IMR-90 (cell line): ENCODE measurements around the gene BBS12. TPM values are rescaled to one million over a fixed set of nuclear protein-coding genes. Genes with fewer than 3 reads are reported as not detected.

Source experiments
- ATAC-seq: fragments of 200-7000 bp; cut with Tn5 transposase; 2 replicates; pipeline ENCODE4 v1.9.1; 2020; ENCODE audit warnings: low read depth, mild to moderate bottlenecking, moderate library complexity
- BruUV-seq: library from RNA; stranded (reverse); fragments of 400-500 nt; replicated peaks from 2 replicates; lab custom pipeline; 2021; lab: Mats Ljungman, UMichigan
- CTCF ChIA-PET: fragments of 300-600 bp; formaldehyde crosslinking; extraction: SDS; loops from one replicate; lab custom pipeline; 2021; ENCODE audit warnings: antibody characterized with exemption; lab: Yijun Ruan, JAX
- POLR2A ChIA-PET: fragments of 300-600 bp; sonication (Branson Sonifier 250); formaldehyde crosslinking; loops from one replicate; lab custom pipeline; 2022; ENCODE audit warnings: antibody characterized with exemption; ENCODE audit not compliant: unreplicated experiment; lab: Charles Lee
- DNase-seq: peaks from one replicate; pipeline ENCODE4 v3.0.0; 2013
- H2AFZ ChIP-seq: replicated peaks from 2 replicates; pipeline ENCODE3; 2013; ENCODE audit warnings: low read length, mild to moderate bottlenecking; ENCODE audit not compliant: poor library complexity
- H2AK5ac ChIP-seq: 2 replicates; pipeline ENCODE4 v1.6.1; 2013; ENCODE audit warnings: low read depth, low read length, inconsistent platforms
- H2AK9ac ChIP-seq: replicated peaks from 2 replicates; pipeline ENCODE3; 2013; ENCODE audit warnings: mild to moderate bottlenecking, low read depth, low read length, moderate library complexity; ENCODE audit not compliant: poor library complexity
- H2BK120ac ChIP-seq: 2 replicates; pipeline ENCODE4 v1.6.1; 2013; ENCODE audit warnings: low read depth, low read length, inconsistent platforms
- H2BK15ac ChIP-seq: 3 replicates; pipeline ENCODE4 v1.6.1; 2013; ENCODE audit warnings: low read depth, low read length, inconsistent platforms
- H2BK20ac ChIP-seq: 2 replicates; pipeline ENCODE4 v1.6.1; 2013; ENCODE audit warnings: low read depth, mild to moderate bottlenecking, inconsistent platforms, low read length, moderate library complexity
- H2BK5ac ChIP-seq: 2 replicates; pipeline ENCODE4 v1.6.1; 2013; ENCODE audit warnings: mild to moderate bottlenecking, low read depth, low read length, inconsistent platforms; ENCODE audit not compliant: poor library complexity, severe bottlenecking
- H3K14ac ChIP-seq: replicated peaks from 2 replicates; pipeline ENCODE4 v1.6.1; 2013; ENCODE audit warnings: low read depth, low read length, inconsistent platforms
- H3K18ac ChIP-seq: 2 replicates; pipeline ENCODE4 v1.6.1; 2013; ENCODE audit warnings: low read depth, low read length, control low read depth
- H3K23ac ChIP-seq: 2 replicates; pipeline ENCODE4 v1.6.1; 2013; ENCODE audit warnings: low read depth, low read length, inconsistent platforms
- H3K27ac ChIP-seq: 2 replicates; pipeline ENCODE4 v1.5.1; 2013; ENCODE audit warnings: mild to moderate bottlenecking, control low read depth, low read length; ENCODE audit not compliant: insufficient read depth
- H3K27me3 ChIP-seq: 2 replicates; pipeline ENCODE4 v1.6.1; 2013; ENCODE audit warnings: low read length; ENCODE audit not compliant: control insufficient read depth, insufficient read depth
- H3K36me3 ChIP-seq: 2 replicates; pipeline ENCODE4 v1.6.1; 2013; ENCODE audit warnings: low read length, mixed read lengths; ENCODE audit not compliant: control insufficient read depth, insufficient read depth
- H3K4ac ChIP-seq: 2 replicates; pipeline ENCODE4 v1.6.1; 2013; ENCODE audit warnings: low read depth, low read length, inconsistent platforms
- H3K4me1 ChIP-seq: 2 replicates; pipeline ENCODE4 v1.6.1; 2013; ENCODE audit warnings: low read length, mixed read lengths; ENCODE audit not compliant: control insufficient read depth, insufficient read depth
- H3K4me2 ChIP-seq: 2 replicates; pipeline ENCODE4 v1.6.1; 2013; ENCODE audit warnings: low read depth, mild to moderate bottlenecking, control low read depth, low read length, moderate library complexity
- H3K4me3 ChIP-seq: 2 replicates; pipeline ENCODE4 v1.5.1; 2013; ENCODE audit warnings: low read depth, mild to moderate bottlenecking, control low read depth, low read length, moderate library complexity; ENCODE audit not compliant: insufficient read depth
- H3K56ac ChIP-seq: 2 replicates; pipeline ENCODE4 v1.6.1; 2013; ENCODE audit warnings: low read length, inconsistent platforms; ENCODE audit not compliant: insufficient read depth; ENCODE audit errors: extremely low read depth
- H3K79me1 ChIP-seq, 2 experiments: 2 replicates each; pipeline ENCODE4 v1.6.1; 2013; ENCODE audit warnings: low read length in 2 of 2, inconsistent platforms in 1 of 2, low read depth in 1 of 2
- H3K9ac ChIP-seq: 2 replicates; pipeline ENCODE4 v1.6.1; 2013; ENCODE audit warnings: low read depth, low read length, control low read depth
- H3K9me1 ChIP-seq: 2 replicates; pipeline ENCODE4 v1.6.1; 2013; ENCODE audit warnings: low read length, inconsistent platforms; ENCODE audit not compliant: insufficient read depth
- H3K9me3 ChIP-seq: 2 replicates; pipeline ENCODE4 v1.6.1; 2013; ENCODE audit warnings: low read length; ENCODE audit not compliant: control insufficient read depth, insufficient read depth
- H4K20me1 ChIP-seq: 2 replicates; pipeline ENCODE4 v1.6.1; 2013; ENCODE audit warnings: low read length, inconsistent platforms; ENCODE audit not compliant: insufficient read depth
- H4K5ac ChIP-seq: 2 replicates; pipeline ENCODE4 v1.6.1; 2013; ENCODE audit warnings: mild to moderate bottlenecking, low read depth, low read length, control low read depth
- H4K8ac ChIP-seq, 2 experiments: 2 replicates each; pipeline ENCODE4 v1.6.1; 2013; ENCODE audit warnings: low read depth in 2 of 2, low read length in 2 of 2, control low read depth in 1 of 2, inconsistent platforms in 1 of 2
- H4K91ac ChIP-seq: 2 replicates; pipeline ENCODE4 v1.6.1; 2013; ENCODE audit warnings: low read depth, low read length, inconsistent platforms; ENCODE audit not compliant: insufficient read depth
- RFX5 ChIP-seq: IDR thresholded peaks from 2 replicates; pipeline ENCODE4 v1.8.0; 2012; ENCODE audit warnings: low read depth, mild to moderate bottlenecking, low read length, moderate library complexity
- WGBS, 2 experiments: methylation state at CpG; one replicate each; pipeline versions ENCODE4 v1.1.5 to v1.1.7; 2013; ENCODE audit warnings: missing lambda C conversion rate in 2 of 2; ENCODE audit not compliant: insufficient read length in 1 of 2; ENCODE audit errors: extremely low coverage in 2 of 2; 5-methylcytosine and 5-hydroxymethylcytosine counted together
- dilution Hi-C: fragments of 300-500 bp; cut with HindIII; formaldehyde crosslinking; loops from one replicate; pipeline ENCODE4 v1.14.3; 2018; ENCODE audit warnings: low sequenced_read_pairs; ENCODE audit not compliant: unreplicated experiment
- in situ Hi-C: fragments of 300-500 bp; cut with MboI; formaldehyde crosslinking; loops from 3 replicates; pipeline ENCODE4 v1.14.3; 2019; ENCODE audit warnings: low sequenced_read_pairs, inconsistent platforms, mixed read lengths
- intact Hi-C: fragments of 100-400 bp; cut with micrococcal nuclease; formaldehyde crosslinking; loops from 2 replicates; pipeline ENCODE4 v1.10.0; 2022
- polyA plus RNA-seq, 3 experiments: library from polyadenylated mRNA; depleted of rRNA; stranded (reverse); fragments of >200 nt; gene quantifications; 2 replicates each; pipeline ENCODE4 v1.2.3, GENCODE V29; 2012; ENCODE audit warnings: low replicate concordance in 1 of 3
- total RNA-seq: library from RNA; depleted of rRNA; stranded (reverse); fragments of >200 nt; gene quantifications from 2 replicates; pipeline ENCODE4 v1.2.3, GENCODE V29; 2012

The BBS12 gene
- total and polyA plus RNA-seq, 2 of the 4 experiments (the other 2 are of a cell fraction) = 1.1 to 5.9 TPM

- Histone ChIP-seq H3K4me1 (peaks cover 4% of the 10 kb centered on the region; the same call in 1 of the 2 replicates), H3K9ac (no peak overlapping the region), H3K23ac (no peak overlapping the region), H3K79me1 (peaks cover 0 to 3% of the 10 kb centered on the region in 2 experiments; a peak in 1 of 4 replicates), H2BK5ac (peak overlapping the region; percentile 98), H3K56ac (peak overlapping the region; percentile 93; the same call in 1 of the 2 replicates), H3K27ac (peak overlapping the region; percentile 89), H2AK5ac (peak overlapping the region; percentile 97), H4K91ac (peak overlapping the region; percentile 83), H4K5ac (peak overlapping the region; percentile 76; the same call in 1 of the 2 replicates), H2BK20ac (peak overlapping the region; percentile 92), H3K14ac (peak overlapping the region; percentile 69), H3K18ac (peak overlapping the region; percentile 80), H2AFZ (no peak overlapping the region), H4K8ac (peak overlapping the region; percentile 57 to 65), H3K9me1 (peaks cover 3% of the 10 kb centered on the region; the same call in 1 of the 2 replicates), H4K20me1 (no peaks in the 10 kb centered on the region), H2BK15ac (peak overlapping the region; percentile 67; the same call in 2 of the 3 replicates), H3K9me3 (no peaks in the 10 kb centered on the region), H3K36me3 (no peaks in the 10 kb centered on the region), H3K4ac (peak overlapping the region; percentile 86), H2BK120ac (peak overlapping the region; percentile 92), H3K27me3 (no peaks in the 10 kb centered on the region), H2AK9ac (no peak overlapping the region), H3K4me3 (no peak overlapping the region), H3K4me2 (no peak overlapping the region)
- DNase-seq (no peak), ATAC-seq (no peak)
- no TSS peak for BruUV-seq
- TF ChIP-seq RFX5 = no peak
- POLR2A ChIA-PET = no interaction called here
- in situ Hi-C loops (no loop called here), intact Hi-C loops (no loop called here), dilution Hi-C loops (loop anchor here (25.0 kb wide), 1 partner anchor 149 kb away; the partner anchor contains the start of gene NUDT6)
- CTCF ChIA-PET = no interaction called here
- 93% methylated on average over 3 of the region's 14 CpGs; no CpG with 5 or more reads in 1 of the 2 experiments for WGBS, 2 experiments
Measured at GRCh38 chr4:122762966-122763716, 30.6 kb downstream of the BBS12 start.
